GM23248 (cell line): ENCODE measurements around the gene NDUFA13. TPM values are rescaled to one million over a fixed set of nuclear protein-coding genes. Genes with fewer than 3 reads are reported as not detected.

Source experiments
- DNase-seq: peaks from one replicate; pipeline ENCODE4 v3.0.0-alpha.2; 2015
- H2AFZ ChIP-seq: fragments of 200-600 bp; sonication (generic); 2 replicates; pipeline ENCODE4 v1.6.1; 2016; ENCODE audit warnings: antibody characterized with exemption
- H3F3A ChIP-seq: fragments of 200-600 bp; sonication (generic); 2 replicates; pipeline ENCODE4 v1.6.1; 2016; ENCODE audit warnings: mild to moderate bottlenecking, antibody characterized with exemption, mixed run types; ENCODE audit not compliant: insufficient read depth
- H3K27ac ChIP-seq: fragments of 200-600 bp; sonication (generic); 2 replicates; pipeline ENCODE4 v1.5.1; 2016; ENCODE audit warnings: mild to moderate bottlenecking
- H3K27me3 ChIP-seq: fragments of 200-600 bp; sonication (generic); replicated peaks from 2 replicates; pipeline ENCODE4 v1.6.1; 2016; ENCODE audit warnings: mild to moderate bottlenecking; ENCODE audit not compliant: insufficient read depth
- H3K36me3 ChIP-seq: fragments of 200-600 bp; sonication (generic); 2 replicates; pipeline ENCODE4 v1.6.1; 2016; ENCODE audit warnings: low read depth, mild to moderate bottlenecking
- H3K4me1 ChIP-seq: fragments of 200-600 bp; sonication (generic); 2 replicates; pipeline ENCODE4 v1.6.1; 2016; ENCODE audit warnings: mild to moderate bottlenecking; ENCODE audit not compliant: insufficient read depth
- H3K4me2 ChIP-seq: fragments of 200-600 bp; sonication (generic); one replicate; pipeline ENCODE4 v1.6.1; 2016; ENCODE audit warnings: mild to moderate bottlenecking; ENCODE audit not compliant: unreplicated experiment
- H3K4me3 ChIP-seq: fragments of 200-600 bp; sonication (generic); 2 replicates; pipeline ENCODE4 v1.5.1; 2016; ENCODE audit warnings: mild to moderate bottlenecking
- H3K79me2 ChIP-seq: fragments of 200-600 bp; sonication (generic); 2 replicates; pipeline ENCODE4 v1.6.1; 2016; ENCODE audit warnings: mild to moderate bottlenecking; ENCODE audit not compliant: insufficient read depth
- H3K9ac ChIP-seq: fragments of 200-600 bp; sonication (generic); 2 replicates; pipeline ENCODE4 v1.6.1; 2016; ENCODE audit warnings: mild to moderate bottlenecking
- H3K9me2 ChIP-seq: fragments of 200-600 bp; sonication (generic); 2 replicates; pipeline ENCODE4 v1.6.1; 2016; ENCODE audit warnings: mixed run types, mild to moderate bottlenecking, moderate library complexity; ENCODE audit not compliant: insufficient read depth
- H3K9me3 ChIP-seq: fragments of 200-600 bp; sonication (generic); one replicate; pipeline ENCODE4 v1.6.1; 2017; ENCODE audit warnings: low read depth
- H4K20me1 ChIP-seq: fragments of 200-600 bp; sonication (generic); 2 replicates; pipeline ENCODE4 v1.6.0; 2016; ENCODE audit not compliant: insufficient read depth
- EZH2 ChIP-seq: fragments of 200-600 bp; sonication (generic); IDR thresholded peaks from 2 replicates; pipeline ENCODE4 v1.6.1; 2018; ENCODE audit warnings: antibody characterized with exemption, mild to moderate bottlenecking; ENCODE audit not compliant: insufficient read depth, poor library complexity, severe bottlenecking
- EZH2phosphoT487 ChIP-seq: fragments of 200-600 bp; sonication (generic); IDR thresholded peaks from 2 replicates; pipeline ENCODE4 v1.6.1; 2018; ENCODE audit warnings: antibody characterized with exemption, moderate library complexity, mild to moderate bottlenecking, low read depth; ENCODE audit not compliant: insufficient read depth
- WGBS, 2 experiments: methylation state at CpG; one replicate each; pipeline ENCODE4 v1.1.6; 2015 to 2017; ENCODE audit warnings: low lambda C conversion rate in 2 of 2, low coverage in 1 of 2; ENCODE audit errors: missing lambda C conversion rate in 2 of 2; 5-methylcytosine and 5-hydroxymethylcytosine counted together
- in situ Hi-C: fragments of 300-500 bp; cut with MboI; formaldehyde crosslinking; loops from 2 replicates; pipeline ENCODE4 v1.15.0; 2020
- polyA plus RNA-seq: library from polyadenylated mRNA; unstranded; fragments of >200 nt; fragmentation: Nextera tagmentation; extraction: Ambion mirVana; gene quantifications from 2 replicates; pipeline ENCODE4 v1.2.1, GENCODE V29; 2016
- total RNA-seq: library from RNA; depleted of rRNA; stranded (reverse); fragments of >200 nt; shearing (Covaris generic); gene quantifications from 2 replicates; pipeline ENCODE4 v1.2.3, GENCODE V29; 2014

The NDUFA13 gene
- total and polyA plus RNA-seq, 2 experiments from 2014 or later = 92.4 to 466 TPM

DNA sequence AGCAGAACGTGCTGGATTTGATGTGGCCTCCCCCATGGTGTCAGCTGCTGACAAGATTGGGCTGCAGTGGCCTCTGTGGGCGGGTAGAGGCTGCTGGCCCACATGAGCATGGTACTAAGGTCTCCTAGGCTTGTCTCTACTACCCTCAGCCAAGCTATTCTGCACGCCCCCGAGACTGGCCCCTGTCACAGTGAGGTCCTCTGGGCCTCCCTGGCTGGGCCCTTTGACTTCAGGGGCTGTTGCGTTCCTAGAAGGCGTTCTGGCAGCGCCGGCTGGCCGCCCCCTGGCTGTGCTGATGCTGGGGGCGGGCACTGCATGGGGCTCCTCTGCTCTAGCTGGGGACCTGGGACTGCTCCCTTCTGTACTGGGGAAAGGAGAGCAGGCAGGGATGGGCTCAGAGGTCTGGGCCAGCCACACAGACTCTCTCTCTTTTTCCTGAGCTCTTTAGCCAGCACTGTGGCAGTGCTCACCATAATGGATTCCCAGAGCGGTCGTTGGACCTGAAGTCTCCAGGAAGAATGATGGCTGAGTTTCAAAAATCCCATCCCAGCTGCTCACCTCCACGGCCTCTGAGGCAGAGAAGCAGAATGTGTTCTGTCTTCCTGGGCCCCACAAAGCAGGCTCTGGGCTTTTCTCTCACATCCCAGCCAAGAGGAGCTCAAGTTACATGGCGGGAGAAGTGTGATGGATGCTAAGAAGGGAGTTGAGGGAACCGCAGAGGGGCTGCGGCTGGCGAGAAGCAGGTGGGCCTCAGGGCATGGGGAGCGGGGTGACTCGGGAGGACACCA, 33.0 kb upstream of the NDUFA13 start:
- Histone ChIP-seq H3K4me1 (peaks cover 13% of the 10 kb centered on the region), H3F3A (peaks cover 10% of the 10 kb centered on the region; the same call in 1 of the 2 replicates), H3K9ac (no peak overlapping the region), H4K20me1 (no peaks in the 10 kb centered on the region; the same call in 1 of the 2 replicates), H3K4me2 (no peak overlapping the region), H3K27me3 (no peaks in the 10 kb centered on the region), H3K79me2 (peaks cover 99% of the 10 kb centered on the region), H3K36me3 (no peaks in the 10 kb centered on the region; the same call in 1 of the 2 replicates), H3K9me3 (no peaks in the 10 kb centered on the region), H2AFZ (no peak overlapping the region), H3K27ac (no peak overlapping the region), H3K4me3 (no peak overlapping the region), H3K9me2 (no peaks in the 10 kb centered on the region)
- DNase-seq = no peak
- in situ Hi-C loops = no loop called here
- TF ChIP-seq EZH2phosphoT487 (no peak), EZH2 (no peak)
- 72 to 81% methylated on average over 19 of the region's 19 CpGs for whole genome bisulfite sequencing, 2 experiments

DNA sequence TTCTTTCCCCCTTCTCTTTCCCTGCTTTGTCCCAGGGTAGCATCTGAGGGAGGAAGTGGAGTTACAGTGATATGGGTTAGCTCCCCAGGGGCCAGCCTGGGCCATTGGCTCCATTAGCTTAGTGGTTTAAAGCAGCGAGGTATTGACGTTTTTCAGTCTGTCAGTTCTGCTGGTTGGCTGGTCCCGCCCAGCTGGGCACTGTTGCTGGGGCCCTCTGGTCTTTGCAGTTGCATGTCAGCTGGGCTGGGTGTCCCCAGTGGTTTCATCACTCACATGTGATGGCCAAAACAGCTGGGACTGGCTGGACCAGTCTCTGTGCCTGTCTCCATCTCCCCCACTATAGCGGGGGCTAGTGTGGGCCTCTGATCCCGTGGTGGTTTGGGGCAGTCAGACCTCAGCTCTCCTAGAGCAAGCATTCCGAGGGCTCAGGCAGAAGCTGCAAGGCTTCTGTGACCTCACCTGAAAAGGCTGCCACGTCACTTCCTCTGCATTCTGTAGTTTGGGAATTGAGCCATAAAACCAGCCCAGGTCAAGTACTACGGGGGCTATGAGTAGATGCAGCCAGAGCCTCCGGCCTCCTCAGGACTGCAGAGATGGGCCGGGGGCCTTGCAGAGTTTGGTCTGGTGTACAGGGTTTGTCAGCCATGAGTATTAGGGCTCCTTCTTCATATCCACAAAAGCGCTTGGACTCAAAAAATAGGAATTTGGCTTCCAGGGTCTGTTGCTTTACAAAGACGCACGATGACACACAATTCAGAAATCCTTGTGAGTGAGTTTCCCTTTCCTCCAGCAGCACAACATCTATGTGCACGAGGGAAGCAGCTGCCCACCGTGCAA, 30.6 kb upstream of the NDUFA13 start:
- Histone ChIP-seq H4K20me1 (no peaks in the 10 kb centered on the region; the same call in 1 of the 2 replicates), H3K36me3 (no peaks in the 10 kb centered on the region), H3K9me2 (no peaks in the 10 kb centered on the region), H3K27ac (peak overlapping the region; percentile 61), H3K27me3 (no peaks in the 10 kb centered on the region), H3K4me1 (peaks cover 33% of the 10 kb centered on the region), H3K9ac (peak overlapping the region; percentile 30), H3K4me3 (no peak overlapping the region), H3K4me2 (no peak overlapping the region), H3K9me3 (no peaks in the 10 kb centered on the region), H3K79me2 (peaks cover 96% of the 10 kb centered on the region), H2AFZ (no peak overlapping the region), H3F3A (peaks cover 23% of the 10 kb centered on the region)
- DNase-seq = peak; percentile 56
- TF ChIP-seq EZH2phosphoT487 (no peak), EZH2 (no peak)
- 50% methylated on average over 15 of the region's 15 CpGs for WGBS, 2 experiments
- in situ Hi-C loops = no loop called here

DNA sequence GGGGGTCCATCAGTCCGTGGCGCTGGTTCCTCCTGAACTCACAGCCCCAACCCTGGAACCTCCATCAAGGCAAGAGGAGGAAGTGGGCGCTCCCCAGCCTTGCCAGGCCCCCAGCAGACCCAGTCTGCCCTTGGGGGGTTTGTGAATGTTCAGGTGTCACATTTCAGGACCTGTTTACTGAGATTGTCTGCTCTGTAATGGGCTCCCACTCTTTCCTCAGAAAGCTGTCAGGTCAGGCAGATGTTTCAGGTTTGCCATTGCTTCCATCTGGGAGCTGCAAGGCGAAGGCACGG, 30.1 kb upstream of the NDUFA13 start:
- Histone ChIP-seq H3F3A (peaks cover 23% of the 10 kb centered on the region), H3K4me3 (no peak overlapping the region), H3K4me1 (peaks cover 33% of the 10 kb centered on the region), H3K9ac (no peak overlapping the region), H3K27me3 (no peaks in the 10 kb centered on the region), H4K20me1 (no peaks in the 10 kb centered on the region; the same call in 1 of the 2 replicates), H3K4me2 (no peak overlapping the region), H3K9me2 (no peaks in the 10 kb centered on the region), H3K27ac (peak overlapping the region; percentile 61), H3K36me3 (no peaks in the 10 kb centered on the region), H2AFZ (no peak overlapping the region), H3K9me3 (no peaks in the 10 kb centered on the region), H3K79me2 (peaks cover 95% of the 10 kb centered on the region)
- WGBS, 2 experiments = 81 to 94% methylated on average over 5 of the region's 5 CpGs
- no peak for TF ChIP-seq EZH2
- in situ Hi-C loops = no loop called here
- DNase-seq = no peak

DNA sequence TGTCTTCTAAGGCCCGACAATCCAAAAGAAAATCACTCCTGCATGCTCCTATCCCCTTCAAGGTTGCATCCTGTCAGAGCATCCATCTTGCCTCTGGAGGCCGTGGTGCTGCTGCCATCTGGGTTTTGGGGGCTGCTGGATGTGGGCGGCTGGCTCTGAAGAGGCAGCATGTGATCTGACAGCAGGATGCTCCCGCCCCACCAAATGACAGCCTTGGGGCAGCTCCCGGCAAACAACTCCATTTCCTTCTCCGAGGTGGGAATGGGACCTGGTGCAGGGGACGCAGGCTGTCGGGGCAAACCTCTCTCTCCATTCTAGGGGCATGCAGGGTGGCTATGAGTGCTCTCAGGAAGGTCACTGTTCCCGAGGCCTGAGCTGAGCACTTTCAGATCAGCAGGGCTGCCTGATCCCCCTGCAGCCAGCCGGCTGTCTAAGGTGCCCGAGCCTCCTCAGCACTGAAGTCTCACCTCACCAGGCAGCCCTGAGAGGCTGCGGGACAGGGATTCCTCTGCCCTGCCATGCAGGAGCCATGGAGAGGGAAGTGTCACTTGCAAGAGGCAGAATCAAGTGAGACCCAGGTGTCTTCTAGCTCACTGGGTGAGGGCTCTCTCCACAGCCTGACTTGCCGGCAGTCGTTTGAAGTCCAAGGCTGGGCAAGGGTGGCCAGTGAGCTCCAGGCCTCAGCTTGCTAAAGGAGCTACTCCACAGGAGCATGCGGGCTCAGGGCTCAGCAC, 29.5 kb upstream of the NDUFA13 start:
- Histone ChIP-seq H2AFZ (no peak overlapping the region), H3K36me3 (no peaks in the 10 kb centered on the region), H4K20me1 (no peaks in the 10 kb centered on the region; the same call in 1 of the 2 replicates), H3K9me3 (no peaks in the 10 kb centered on the region), H3K4me1 (peaks cover 33% of the 10 kb centered on the region), H3K9me2 (no peaks in the 10 kb centered on the region), H3K4me3 (no peak overlapping the region), H3F3A (peaks cover 23% of the 10 kb centered on the region), H3K79me2 (peaks cover 95% of the 10 kb centered on the region), H3K27ac (peak overlapping the region; percentile 61; the same call in 1 of the 2 replicates), H3K9ac (no peak overlapping the region), H3K27me3 (no peaks in the 10 kb centered on the region), H3K4me2 (no peak overlapping the region)
- in situ Hi-C loops = no loop called here
- TF ChIP-seq EZH2phosphoT487 = no peak
- no peak for TF ChIP-seq EZH2
- DNase-seq = no peak
- 77% methylated on average over 15 of the region's 15 CpGs for WGBS, 2 experiments
